ENCODE data around the gene LIPC. TPM values are rescaled to one million over a fixed set of nuclear protein-coding genes. Genes with fewer than 3 reads are reported as not detected.

LIPC gene
- total RNA-seq, 2 donors from 2014 or later: 2.9 to 13.8 TPM

GRCh38 chr15:58566029-58566428 is 134.2 kb downstream of the LIPC start:
- H3K36me3 ChIP-seq: no peaks in the 10 kb centered on the region
- H3K4me1 ChIP-seq: no peaks in the 10 kb centered on the region
- H3K27me3 ChIP-seq: no peaks in the 10 kb centered on the region
- H3K4me3 ChIP-seq: no peak overlapping the region
- DNase-seq: peak; percentile 13
- intact Hi-C loops (cut with DNase I): no loop called here
- H3K9ac ChIP-seq (ENCODE audit: low read depth in 2 of 2, low read length in 2 of 2): no peak overlapping the region
- H3K9me3 ChIP-seq: no peaks in the 10 kb centered on the region
- TF ChIP-seq CTCF (IDR thresholded peaks at IDR 0.05): no peak
- H3K27ac ChIP-seq: no peak overlapping the region

- Histone ChIP-seq H3K9ac (ENCODE audit: low read depth in 2 of 2, low read length in 2 of 2) (no peak overlapping the region), H3K27ac (no peak overlapping the region), H3K9me3 (no peaks in the 10 kb centered on the region), H3K4me1 (no peaks in the 10 kb centered on the region), H3K36me3 (no peaks in the 10 kb centered on the region), H3K4me3 (no peak overlapping the region), H3K27me3 (no peaks in the 10 kb centered on the region)
- peak; percentile 74 for DNase-seq
- no peak for TF ChIP-seq CTCF (IDR thresholded peaks at IDR 0.05)
- intact Hi-C loops (cut with DNase I): no loop called here
Observed at GRCh38 chr15:58568157-58568571, 136.4 kb downstream of the LIPC start.

GRCh38 chr15:58569455-58569854 is 137.7 kb downstream of the LIPC start:
- no peak for DNase-seq
- Histone ChIP-seq H3K27me3 (no peaks in the 10 kb centered on the region), H3K9me3 (no peaks in the 10 kb centered on the region), H3K4me3 (no peak overlapping the region), H3K4me1 (no peaks in the 10 kb centered on the region), H3K36me3 (no peaks in the 10 kb centered on the region), H3K9ac (ENCODE audit: low read depth in 2 of 2, low read length in 2 of 2) (no peak overlapping the region), H3K27ac (no peak overlapping the region)
- TF ChIP-seq CTCF (IDR thresholded peaks at IDR 0.05): no peak
- intact Hi-C loops (cut with DNase I): no loop called here

- TF ChIP-seq CTCF (IDR thresholded peaks at IDR 0.05): no peak
- DNase-seq: no peak
Observed at GRCh38 chr15:58571491-58571890, 139.7 kb downstream of the LIPC start.

GRCh38 chr15:58572521-58572920 is 140.7 kb downstream of the LIPC start:
- no peaks in the 10 kb centered on the region for H3K27me3 ChIP-seq
- no peak overlapping the region for H3K27ac ChIP-seq
- no peak overlapping the region for H3K9ac ChIP-seq (ENCODE audit: low read depth in 2 of 2, low read length in 2 of 2)
- H3K4me1 ChIP-seq: no peaks in the 10 kb centered on the region
- DNase-seq: no peak
- intact Hi-C loops (cut with DNase I): no loop called here
- no peaks in the 10 kb centered on the region for H3K36me3 ChIP-seq
- no peaks in the 10 kb centered on the region for H3K9me3 ChIP-seq
- H3K4me3 ChIP-seq: no peak overlapping the region
- no peak for TF ChIP-seq CTCF (IDR thresholded peaks at IDR 0.05)

More at GRCh38 chr15:58571491-58571890, 139.7 kb downstream of the LIPC start:
- H3K4me1 ChIP-seq: no peaks in the 10 kb centered on the region
- intact Hi-C loops (cut with DNase I): no loop called here
- no peaks in the 10 kb centered on the region for H3K27me3 ChIP-seq
- H3K27ac ChIP-seq: no peak overlapping the region
- H3K4me3 ChIP-seq: no peak overlapping the region
- H3K36me3 ChIP-seq: no peaks in the 10 kb centered on the region
- no peak overlapping the region for H3K9ac ChIP-seq (ENCODE audit: low read depth in 2 of 2, low read length in 2 of 2)
- no peaks in the 10 kb centered on the region for H3K9me3 ChIP-seq

- no peak for DNase-seq
Observed at GRCh38 chr15:58573270-58573669, 141.5 kb downstream of the LIPC start.

More at GRCh38 chr15:58573270-58573669, 141.5 kb downstream of the LIPC start:
- no peak overlapping the region for H3K9ac ChIP-seq (ENCODE audit: low read depth in 2 of 2, low read length in 2 of 2)
- H3K4me3 ChIP-seq: no peak overlapping the region
- H3K27me3 ChIP-seq: no peaks in the 10 kb centered on the region
- H3K4me1 ChIP-seq: no peaks in the 10 kb centered on the region
- H3K36me3 ChIP-seq: no peaks in the 10 kb centered on the region
- H3K9me3 ChIP-seq: no peaks in the 10 kb centered on the region
- TF ChIP-seq CTCF (IDR thresholded peaks at IDR 0.05): no peak
- intact Hi-C loops (cut with DNase I): no loop called here
- no peak overlapping the region for H3K27ac ChIP-seq
